Glomerular visceral epithelial cell (primary cell): ENCODE data around the gene RAF1.
"Not testable (repeated sequence)": the region's sequence is repeated elsewhere in the genome, so short reads cannot be mapped to it uniquely, and the experiment has no call there.

Source experiments
- DNase-seq: peaks from one replicate; pipeline ENCODE4 v3.0.0-alpha.2; 2016; ENCODE audit errors: extremely low spot score

The RAF1 gene

GRCh38 chr3:12677616-12678015 is 13.7 kb upstream of the RAF1 start:
- no peak for DNase-seq

GRCh38 chr3:12675115-12675810 is 11.3 kb upstream of the RAF1 start:
- DNase-seq: no peak

GRCh38 chr3:12673956-12674736 is 10.2 kb upstream of the RAF1 start:
- not testable (repeated sequence) for DNase-seq

GRCh38 chr3:12671120-12671450 is 7.2 kb upstream of the RAF1 start:
- DNase-seq: no peak

GRCh38 chr3:12670365-12671119 is 6.6 kb upstream of the RAF1 start:
- DNase-seq: no peak

GRCh38 chr3:12663401-12663935 is 449 bp downstream of the RAF1 start:
- DNase-seq: peak; percentile 29

- DNase-seq: peak; percentile 26
Observed at GRCh38 chr3:12662593-12663400, 1.1 kb downstream of the RAF1 start.

GRCh38 chr3:12661926-12662592 is 1.9 kb downstream of the RAF1 start:
- no peak for DNase-seq

- DNase-seq: not testable (repeated sequence)
Observed at GRCh38 chr3:12661375-12661774, 2.5 kb downstream of the RAF1 start.

GRCh38 chr3:12660196-12660595 is 3.7 kb downstream of the RAF1 start:
- DNase-seq: no peak

GRCh38 chr3:12659316-12660015 is 4.5 kb downstream of the RAF1 start:
- no peak for DNase-seq

GRCh38 chr3:12658593-12659058 is 5.3 kb downstream of the RAF1 start:
- no peak for DNase-seq

GRCh38 chr3:12656850-12657249 is 7.1 kb downstream of the RAF1 start:
- DNase-seq: no peak

GRCh38 chr3:12656193-12656592 is 7.7 kb downstream of the RAF1 start:
- no peak for DNase-seq

GRCh38 chr3:12655701-12656100 is 8.2 kb downstream of the RAF1 start:
- no peak for DNase-seq

- no peak for DNase-seq
Observed at GRCh38 chr3:12653747-12654146, 10.2 kb downstream of the RAF1 start.

- DNase-seq: no peak
Observed at GRCh38 chr3:12648384-12648959, 15.4 kb downstream of the RAF1 start.

GRCh38 chr3:12644331-12644937 is 19.5 kb downstream of the RAF1 start:
- no peak for DNase-seq

- no peak for DNase-seq
Observed at GRCh38 chr3:12643724-12644123, 20.2 kb downstream of the RAF1 start.

- DNase-seq: no peak
Observed at GRCh38 chr3:12643010-12643380, 20.9 kb downstream of the RAF1 start.
